ENCODE data around the gene MAP3K15.
A peak's percentile ranks its signal among the peaks of the same experiment; 100 is the strongest.

The MAP3K15 gene

GRCh38 chrX:19557822-19558221, 42.5 kb upstream of the MAP3K15 start:
- H3K4me3 ChIP-seq (ENCODE audit: control insufficient read depth, low read depth, low read length), result no peak overlapping the region
- peak; percentile 13 for DNase-seq (ENCODE audit: low read depth)
- no peak for TF ChIP-seq CTCF (conservative IDR thresholded peaks at IDR 0.05; ENCODE audit: control insufficient read depth, insufficient read depth, low read depth, low read length)

- H3K4me3 ChIP-seq (ENCODE audit: control insufficient read depth, low read depth, low read length), result no peak overlapping the region
- DNase-seq (ENCODE audit: low read depth), result no peak
- TF ChIP-seq CTCF (conservative IDR thresholded peaks at IDR 0.05; ENCODE audit: control insufficient read depth, insufficient read depth, low read depth, low read length), result no peak
These were observed 40.9 kb upstream of the MAP3K15 start for GRCh38 chrX:19556202-19556601.

GRCh38 chrX:19555683-19556082, 40.4 kb upstream of the MAP3K15 start:
- no peak for DNase-seq (ENCODE audit: low read depth)
- TF ChIP-seq CTCF (conservative IDR thresholded peaks at IDR 0.05; ENCODE audit: control insufficient read depth, insufficient read depth, low read depth, low read length), result no peak

GRCh38 chrX:19555236-19555635, 39.9 kb upstream of the MAP3K15 start:
- TF ChIP-seq CTCF (conservative IDR thresholded peaks at IDR 0.05; ENCODE audit: control insufficient read depth, insufficient read depth, low read depth, low read length), result no peak
- no peak for DNase-seq (ENCODE audit: low read depth)
- no peak overlapping the region for H3K4me3 ChIP-seq (ENCODE audit: control insufficient read depth, low read depth, low read length)

More at GRCh38 chrX:19555683-19556082, 40.4 kb upstream of the MAP3K15 start:
- H3K4me3 ChIP-seq (ENCODE audit: control insufficient read depth, low read depth, low read length), result no peak overlapping the region

- DNase-seq (ENCODE audit: low read depth), result peak; percentile 75
- TF ChIP-seq CTCF (conservative IDR thresholded peaks at IDR 0.05; ENCODE audit: control insufficient read depth, insufficient read depth, low read depth, low read length), result no peak
- H3K4me3 ChIP-seq (ENCODE audit: control insufficient read depth, low read depth, low read length), result no peak overlapping the region
These were observed 39.5 kb upstream of the MAP3K15 start for GRCh38 chrX:19554786-19555185.

GRCh38 chrX:19552793-19553192, 37.5 kb upstream of the MAP3K15 start:
- no peak for DNase-seq (ENCODE audit: low read depth)
- H3K4me3 ChIP-seq (ENCODE audit: control insufficient read depth, low read depth, low read length), result no peak overlapping the region
- no peak for TF ChIP-seq CTCF (conservative IDR thresholded peaks at IDR 0.05; ENCODE audit: control insufficient read depth, insufficient read depth, low read depth, low read length)

GRCh38 chrX:19549838-19550237, 34.5 kb upstream of the MAP3K15 start:
- no peak overlapping the region for H3K4me3 ChIP-seq (ENCODE audit: control insufficient read depth, low read depth, low read length)
- TF ChIP-seq CTCF (conservative IDR thresholded peaks at IDR 0.05; ENCODE audit: control insufficient read depth, insufficient read depth, low read depth, low read length), result no peak
- no peak for DNase-seq (ENCODE audit: low read depth)
